SJCRH30 (cell line): ENCODE results near the gene NLRC5. TPM values are rescaled to one million over a fixed set of nuclear protein-coding genes. Genes with fewer than 3 reads are reported as not detected.
"Not testable (repeated sequence)": the region's sequence is repeated elsewhere in the genome, so short reads cannot be mapped to it uniquely, and the experiment has no call there.

Experiments used
- DNase-seq, 2 experiments: peaks; one replicate each; pipeline ENCODE4 v3.0.0-alpha.2; 2015 to 2020
- H3K27ac ChIP-seq: fragments of 250-450 bp; sonication (Bioruptor Pico); 2 replicates; pipeline ENCODE4 v1.5.1; 2020; ENCODE audit warnings: mild to moderate bottlenecking, moderate library complexity
- H3K27me3 ChIP-seq: fragments of 250-450 bp; sonication (Bioruptor Pico); 2 replicates; pipeline ENCODE4 v1.5.1; 2020; ENCODE audit warnings: mild to moderate bottlenecking, moderate library complexity
- H3K36me3 ChIP-seq: fragments of 250-450 bp; sonication (Bioruptor Pico); 2 replicates; pipeline ENCODE4 v1.5.1; 2020; ENCODE audit warnings: mild to moderate bottlenecking, moderate library complexity
- H3K4me1 ChIP-seq: fragments of 250-450 bp; sonication (Bioruptor Pico); 2 replicates; pipeline ENCODE4 v1.5.1; 2020; ENCODE audit warnings: mild to moderate bottlenecking, moderate library complexity
- H3K4me3 ChIP-seq: fragments of 250-450 bp; sonication (Bioruptor Pico); 2 replicates; pipeline ENCODE4 v1.5.1; 2020; ENCODE audit warnings: mild to moderate bottlenecking, moderate library complexity
- H3K9me3 ChIP-seq: fragments of 250-450 bp; sonication (Bioruptor Pico); replicated peaks from 2 replicates; pipeline ENCODE4 v1.5.1; 2020; ENCODE audit warnings: mild to moderate bottlenecking, moderate library complexity
- total RNA-seq: library from RNA; depleted of rRNA; stranded (reverse); fragments of >200 nt; shearing (Covaris generic); gene quantifications from 2 replicates; pipeline ENCODE4 v1.2.3, GENCODE V29; 2014

The NLRC5 gene
- total RNA-seq, 1 experiment from 2014 or later: 2.9 TPM

DNA sequence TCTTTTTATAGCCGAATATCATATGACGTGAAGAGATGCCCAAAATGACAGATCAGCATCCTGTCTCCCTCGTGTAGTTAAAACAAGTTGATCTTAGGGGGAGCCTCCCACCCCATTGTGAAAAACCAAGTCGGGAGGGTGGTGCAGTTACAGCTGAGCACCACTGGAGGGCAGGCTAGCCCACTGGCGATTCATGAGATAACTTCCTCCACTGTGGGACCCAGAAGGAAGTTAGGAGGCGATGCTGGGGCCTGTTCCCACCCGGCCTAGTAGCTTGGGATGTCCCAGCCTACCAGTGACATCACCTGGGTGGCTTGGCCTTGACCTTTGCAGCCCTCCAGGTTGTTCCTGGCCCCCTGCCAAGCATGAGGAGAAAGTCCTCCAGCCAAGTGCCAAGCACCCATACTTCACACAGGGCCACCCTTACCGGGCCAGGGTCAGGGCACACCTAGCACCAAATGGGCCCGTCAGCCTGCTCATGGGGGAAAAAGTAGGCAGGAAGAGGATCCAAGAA is 95.0 kb downstream of the NLRC5 start:
- Histone ChIP-seq H3K9me3 (no peaks in the 10 kb centered on the region), H3K4me1 (peaks cover 7% of the 10 kb centered on the region), H3K27me3 (peaks cover 3% of the 10 kb centered on the region; the same call in 1 of the 2 replicates), H3K27ac (no peak overlapping the region), H3K36me3 (no peaks in the 10 kb centered on the region), H3K4me3 (no peak overlapping the region)
- DNase-seq: peak; percentile 73 to 91

DNA sequence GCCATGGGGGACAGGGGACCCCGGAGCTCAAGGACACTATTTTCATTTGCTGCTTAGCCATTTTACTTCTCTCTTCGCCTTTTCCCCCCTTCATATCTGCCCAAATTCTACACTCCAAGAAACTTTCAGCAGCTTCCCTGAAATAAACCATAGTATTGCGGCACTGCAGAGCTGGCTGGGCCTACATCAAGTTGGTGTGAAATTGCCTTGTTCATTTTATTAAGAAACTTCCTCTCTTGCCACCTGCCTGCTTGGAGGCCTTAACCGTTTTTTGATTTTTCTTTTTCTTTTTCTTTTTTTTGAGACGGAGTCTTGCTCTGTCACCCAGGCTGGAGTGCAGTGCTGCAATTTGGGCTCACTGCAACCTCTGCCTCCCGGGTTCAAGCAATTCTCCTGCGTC is 95.6 kb downstream of the NLRC5 start:
- Histone ChIP-seq H3K4me3 (no peak overlapping the region), H3K36me3 (no peaks in the 10 kb centered on the region), H3K27me3 (no peaks in the 10 kb centered on the region; the same call in 1 of the 2 replicates), H3K9me3 (no peaks in the 10 kb centered on the region), H3K4me1 (peaks cover 12% of the 10 kb centered on the region), H3K27ac (no peak overlapping the region)
- DNase-seq: no peak

DNA sequence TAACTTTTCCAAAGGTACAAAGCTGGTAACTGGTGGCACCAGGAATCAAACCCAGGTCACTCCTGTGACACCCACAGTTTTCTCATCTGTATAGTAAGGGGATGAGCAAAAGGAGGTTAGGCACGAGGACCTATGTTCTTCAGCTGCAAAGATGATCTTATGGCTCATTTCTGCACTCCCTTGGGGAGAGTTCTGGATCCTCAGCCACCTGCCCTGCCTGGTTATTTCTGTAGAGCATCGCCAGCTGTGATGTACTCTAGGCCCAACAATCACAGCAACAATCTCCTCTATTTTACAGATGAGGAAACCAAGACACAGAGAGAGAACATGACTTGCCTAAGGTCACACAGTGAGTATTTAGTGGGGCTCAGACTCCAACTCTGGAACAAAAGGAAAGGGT is 97.6 kb downstream of the NLRC5 start:
- H3K4me1 ChIP-seq: peaks cover 18% of the 10 kb centered on the region
- no peaks in the 10 kb centered on the region for H3K36me3 ChIP-seq
- H3K9me3 ChIP-seq: no peaks in the 10 kb centered on the region
- DNase-seq: no peak
- no peak overlapping the region for H3K27ac ChIP-seq
- H3K4me3 ChIP-seq: no peak overlapping the region
- no peaks in the 10 kb centered on the region for H3K27me3 ChIP-seq

DNA sequence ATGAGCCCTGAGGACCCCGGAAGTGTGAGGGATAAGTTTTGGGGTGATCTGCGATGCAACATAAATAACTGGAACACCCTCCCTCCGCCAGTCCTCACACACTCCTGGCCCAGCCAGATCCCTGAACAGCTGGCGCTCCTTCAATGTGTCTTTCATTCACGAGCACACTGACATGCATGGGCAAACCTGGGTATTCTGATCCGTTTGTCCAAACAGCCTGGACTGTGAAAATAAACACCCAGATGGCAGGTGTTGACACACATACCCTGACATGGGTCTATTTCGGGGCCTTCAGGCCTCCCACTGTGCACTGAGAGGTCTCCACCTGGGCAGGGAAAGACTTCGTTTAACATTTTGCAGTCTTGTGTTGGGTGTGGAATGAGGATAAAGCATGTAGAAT is 100.0 kb downstream of the NLRC5 start:
- H3K4me1 ChIP-seq: peaks cover 20% of the 10 kb centered on the region
- no peak overlapping the region for H3K27ac ChIP-seq
- H3K4me3 ChIP-seq: no peak overlapping the region
- no peaks in the 10 kb centered on the region for H3K27me3 ChIP-seq
- H3K9me3 ChIP-seq: no peaks in the 10 kb centered on the region
- H3K36me3 ChIP-seq: no peaks in the 10 kb centered on the region
- peak; percentile 78 to 91 for DNase-seq

DNA sequence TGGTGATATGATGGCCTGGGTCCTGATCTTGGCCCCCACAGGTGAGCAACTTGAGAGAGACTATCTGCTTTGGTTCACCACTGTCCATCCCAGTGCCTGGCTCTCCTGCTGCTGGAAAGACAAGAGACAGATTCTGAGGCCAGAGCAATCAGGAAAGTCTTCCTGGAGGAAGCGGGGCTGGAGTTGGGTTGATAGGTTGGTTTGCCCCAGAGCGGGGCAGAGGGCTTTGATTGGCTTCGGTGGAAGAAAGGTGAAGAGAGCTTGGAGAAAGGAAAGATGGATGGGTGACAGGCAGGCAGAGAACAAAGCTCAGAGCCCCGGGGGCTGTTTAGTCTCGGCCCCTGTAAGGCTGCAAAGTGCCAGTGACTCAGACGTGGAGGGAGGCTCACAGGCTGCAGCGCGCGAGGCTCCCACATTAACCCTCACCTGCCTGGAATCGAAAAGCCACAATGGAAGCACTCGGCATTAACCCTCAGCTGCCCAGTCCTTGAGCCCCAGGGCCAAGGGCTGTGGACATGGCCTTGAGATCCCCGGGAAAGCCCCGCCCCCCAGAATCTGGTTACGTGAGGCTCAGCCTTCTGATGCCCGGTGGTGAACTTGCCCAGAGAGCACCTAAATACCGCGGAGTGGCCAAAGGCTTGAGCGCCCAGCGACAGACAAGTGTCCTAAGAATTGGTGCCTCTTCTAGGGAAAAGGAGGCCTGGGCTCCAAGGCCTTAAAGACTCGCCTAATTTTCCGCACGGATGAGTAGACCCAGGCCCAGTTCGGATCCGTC is 102.0 kb downstream of the NLRC5 start:
- Histone ChIP-seq H3K36me3 (no peaks in the 10 kb centered on the region), H3K27me3 (no peaks in the 10 kb centered on the region), H3K4me3 (peak overlapping the region; percentile 95), H3K4me1 (peaks cover 20% of the 10 kb centered on the region), H3K27ac (peak overlapping the region; percentile 57; the same call in 1 of the 2 replicates), H3K9me3 (no peaks in the 10 kb centered on the region)
- peak; percentile 90 to 93 for DNase-seq

DNA sequence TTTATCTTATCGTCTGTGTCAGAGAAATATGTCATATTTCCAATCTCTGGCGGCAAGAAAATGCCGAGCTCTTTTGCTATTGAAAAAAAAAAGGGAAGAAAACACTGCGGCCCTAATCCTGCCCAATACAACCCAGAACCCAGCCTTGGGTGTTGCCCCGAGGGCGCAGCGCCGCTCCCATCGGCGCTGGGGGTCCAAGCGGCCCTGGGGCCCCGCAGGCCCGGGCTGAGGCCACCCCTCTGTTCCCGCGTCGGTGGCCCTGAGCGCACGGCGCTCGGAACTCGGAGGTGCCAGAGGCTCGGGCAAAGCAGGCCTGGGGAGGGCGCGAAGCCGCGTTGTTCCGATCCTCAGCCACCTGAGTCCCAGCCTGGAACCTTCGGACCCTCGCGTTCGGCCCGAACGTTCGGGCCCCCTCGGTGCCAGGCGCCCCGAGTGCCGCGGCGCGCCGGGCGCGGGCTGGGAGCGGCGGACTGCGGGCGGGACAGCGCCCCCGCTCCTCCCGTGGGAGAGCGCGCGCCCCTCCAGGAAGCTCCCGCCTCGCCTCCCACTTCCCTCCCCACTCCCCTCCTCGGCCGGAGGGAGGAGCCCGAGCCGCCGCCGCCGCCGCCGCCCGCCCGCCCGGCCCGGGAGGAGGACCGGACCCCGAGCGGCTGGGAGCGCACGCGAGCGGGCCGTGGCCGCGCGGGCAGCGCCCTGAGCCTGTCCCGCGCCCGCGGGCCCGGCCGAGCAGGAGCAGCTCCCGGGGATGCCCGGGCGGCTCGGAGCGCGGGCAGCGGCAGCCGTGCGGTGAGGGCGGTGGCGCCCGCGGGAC is 102.8 kb downstream of the NLRC5 start, which contains the start of gene CPNE2:
TSS of gene CPNE2 (plus strand) at position 609 of the 811 bp plus-strand sequence. CDS start 18,160 bp downstream, outside the sequence.
- Histone ChIP-seq H3K4me1 (peaks cover 20% of the 10 kb centered on the region), H3K9me3 (no peaks in the 10 kb centered on the region), H3K36me3 (no peaks in the 10 kb centered on the region), H3K27me3 (no peaks in the 10 kb centered on the region), H3K27ac (peak within 1 kb of the TSS; percentile 57), H3K4me3 (peak within 1 kb of the TSS; percentile 95)
- peak; percentile 77 to 80 for DNase-seq

DNA sequence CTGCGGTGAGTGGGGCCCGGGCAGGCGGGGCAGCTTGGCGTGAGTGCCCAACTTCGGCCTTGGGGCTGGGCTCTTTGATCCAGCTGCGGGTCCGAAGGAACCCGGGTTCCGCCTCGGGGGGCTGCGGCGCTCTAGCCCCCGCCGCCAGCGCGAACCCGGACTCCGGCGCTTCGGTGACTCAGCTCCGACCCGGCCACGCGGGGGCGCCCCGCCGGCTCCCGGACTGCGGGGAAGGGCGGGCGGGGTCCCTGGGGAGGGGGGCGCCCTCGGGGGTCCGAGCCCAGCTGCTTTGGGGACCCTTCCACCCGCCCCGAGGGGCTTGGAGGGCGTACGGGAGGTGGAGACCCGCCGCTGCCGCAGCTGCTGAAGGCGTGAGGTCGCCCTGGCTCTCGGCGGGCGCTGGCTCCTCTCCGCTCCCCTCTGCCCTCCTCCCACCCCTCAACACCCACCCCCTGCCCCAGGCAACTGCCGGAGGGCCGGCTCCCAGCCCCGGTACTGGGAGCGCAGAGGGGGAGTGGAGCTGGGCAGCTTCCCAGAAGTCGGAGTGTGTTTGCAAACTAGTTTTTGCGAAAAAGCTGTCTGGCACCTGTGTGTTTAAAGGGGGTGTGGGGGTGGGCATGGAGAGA is 103.5 kb downstream of the NLRC5 start:
- Histone ChIP-seq H3K4me3 (peak overlapping the region; percentile 95), H3K27me3 (no peaks in the 10 kb centered on the region), H3K4me1 (peaks cover 20% of the 10 kb centered on the region), H3K36me3 (no peaks in the 10 kb centered on the region), H3K9me3 (no peaks in the 10 kb centered on the region), H3K27ac (peak overlapping the region; percentile 41; the same call in 1 of the 2 replicates)
- peak; percentile 67 to 74 for DNase-seq

DNA sequence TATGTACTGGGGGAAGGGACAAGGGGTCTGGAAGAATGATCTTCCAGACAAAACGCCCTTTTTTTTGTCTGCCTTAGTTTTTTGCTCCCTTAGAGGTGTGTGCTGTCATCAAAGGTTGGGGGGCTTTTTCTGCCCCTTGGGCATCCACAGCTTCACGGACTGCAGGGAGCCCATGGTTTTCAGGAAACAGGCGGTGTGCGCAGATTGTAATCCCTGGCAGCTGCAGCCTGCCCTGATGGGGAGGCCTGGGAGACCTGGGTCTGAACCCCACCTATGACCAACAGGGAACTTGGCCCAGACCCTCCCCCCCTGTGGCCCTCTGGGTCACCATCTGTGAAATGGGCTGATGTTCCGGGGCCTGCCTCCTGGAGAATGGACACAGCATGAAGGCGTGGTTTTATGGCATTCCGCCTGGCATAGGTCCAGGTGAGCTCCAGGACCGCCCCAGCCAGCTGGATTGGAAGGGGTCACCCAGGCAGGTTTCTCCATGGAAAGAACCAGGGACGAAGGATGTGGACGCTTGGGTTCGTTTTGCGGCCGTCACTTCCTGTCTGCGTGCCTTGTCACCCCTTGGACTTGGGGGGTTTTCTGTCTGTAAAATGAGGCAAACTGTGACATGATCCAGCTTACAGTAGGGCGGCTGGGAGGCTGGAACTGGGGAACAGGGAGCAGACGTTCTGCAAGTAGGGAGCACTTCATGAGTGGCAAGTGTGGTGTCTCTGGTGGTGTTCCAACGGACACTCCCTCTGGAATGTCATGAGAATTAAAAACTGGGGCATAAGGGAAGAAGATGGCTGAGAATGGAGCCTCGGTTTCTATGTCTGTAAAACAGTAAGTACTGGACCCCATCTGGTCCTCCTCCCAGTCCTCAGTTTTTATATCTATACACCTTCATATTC is 104.6 kb downstream of the NLRC5 start:
- peak overlapping the region; percentile 95 for H3K4me3 ChIP-seq
- H3K27me3 ChIP-seq: no peaks in the 10 kb centered on the region
- no peaks in the 10 kb centered on the region for H3K36me3 ChIP-seq
- no peak overlapping the region for H3K27ac ChIP-seq
- peaks cover 17% of the 10 kb centered on the region for H3K4me1 ChIP-seq
- no peaks in the 10 kb centered on the region for H3K9me3 ChIP-seq
- DNase-seq: peak in 1 of 2 experiments; percentile 33

DNA sequence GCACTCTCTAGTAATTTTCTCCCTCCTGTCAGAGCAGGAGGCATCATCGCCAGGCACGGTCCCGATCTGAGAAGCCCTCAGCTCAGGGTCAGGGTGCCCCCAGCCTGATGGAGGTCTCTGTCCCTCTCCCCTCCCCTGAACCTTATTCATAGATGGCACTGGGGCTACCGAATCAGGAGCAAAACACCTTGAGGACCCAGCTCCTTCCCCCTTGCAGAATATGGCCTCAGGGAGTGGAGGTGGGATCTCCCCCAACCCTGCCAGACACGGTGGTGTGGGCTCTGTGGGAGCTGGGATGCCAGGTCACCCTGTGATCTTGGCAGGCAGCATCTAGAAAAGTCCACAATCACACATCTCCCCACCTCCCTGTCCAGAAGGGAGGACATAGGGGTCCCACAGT is 105.6 kb downstream of the NLRC5 start:
- Histone ChIP-seq H3K4me3 (no peak overlapping the region), H3K9me3 (no peaks in the 10 kb centered on the region)

DNA sequence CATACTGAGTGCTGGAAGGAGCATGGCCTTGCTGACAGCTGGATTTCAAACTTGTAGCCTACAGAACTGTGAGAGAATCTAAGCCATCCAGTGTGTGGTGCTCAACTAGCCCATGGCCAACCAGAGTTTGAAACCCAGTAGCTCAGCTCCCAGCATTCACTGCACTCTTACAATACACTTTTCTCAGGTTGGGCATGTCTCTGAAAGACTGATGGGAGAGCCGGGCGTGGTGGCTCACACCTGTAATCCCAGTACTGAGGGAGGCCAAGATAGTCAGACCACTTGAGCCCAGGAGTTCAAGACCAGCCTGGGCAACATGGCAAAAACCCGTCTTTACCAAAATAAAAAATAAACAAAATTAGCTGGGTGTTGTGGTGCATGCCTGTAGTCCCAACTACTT is 106.8 kb downstream of the NLRC5 start:
- no peak for DNase-seq
- Histone ChIP-seq H3K4me3 (no peak overlapping the region), H3K36me3 (no peaks in the 10 kb centered on the region)

More for the DNA sequence above, 105.6 kb downstream of the NLRC5 start:
- Histone ChIP-seq H3K4me1 (peaks cover 8% of the 10 kb centered on the region; the same call in 1 of the 2 replicates), H3K36me3 (no peaks in the 10 kb centered on the region), H3K27me3 (no peaks in the 10 kb centered on the region), H3K27ac (no peak overlapping the region)
- no peak for DNase-seq

DNA sequence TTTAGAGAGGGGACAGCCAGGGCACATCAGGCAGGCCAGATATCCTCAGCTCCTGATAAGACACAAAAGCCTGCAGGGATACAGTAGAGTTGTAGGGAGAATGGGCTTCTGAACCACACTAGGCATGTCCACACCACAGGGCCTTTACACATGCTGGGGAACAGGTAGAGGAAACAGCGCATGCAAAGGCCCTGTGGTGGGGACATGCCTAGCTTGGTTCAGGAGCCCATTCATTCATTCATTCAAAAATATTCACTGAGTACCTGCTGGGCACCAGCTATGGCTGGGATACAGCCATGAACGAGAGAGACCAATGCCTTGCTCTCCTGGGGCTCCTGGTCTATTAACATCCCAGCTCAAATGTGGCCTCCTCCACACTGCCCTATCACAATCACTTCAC is 107.4 kb downstream of the NLRC5 start:
- Histone ChIP-seq H3K9me3 (no peaks in the 10 kb centered on the region), H3K4me3 (no peak overlapping the region), H3K27me3 (no peaks in the 10 kb centered on the region), H3K27ac (no peak overlapping the region), H3K36me3 (no peaks in the 10 kb centered on the region), H3K4me1 (0 out of 2 replicates have a peak, but pooled peaks cover 2% of the 10 kb centered on the region)
- no peak for DNase-seq

More for the DNA sequence above, 106.8 kb downstream of the NLRC5 start:
- H3K4me1 ChIP-seq: 0 out of 2 replicates have a peak, but pooled peaks cover 2% of the 10 kb centered on the region
- no peaks in the 10 kb centered on the region for H3K27me3 ChIP-seq
- H3K27ac ChIP-seq: no peak overlapping the region
- H3K9me3 ChIP-seq: no peaks in the 10 kb centered on the region

DNA sequence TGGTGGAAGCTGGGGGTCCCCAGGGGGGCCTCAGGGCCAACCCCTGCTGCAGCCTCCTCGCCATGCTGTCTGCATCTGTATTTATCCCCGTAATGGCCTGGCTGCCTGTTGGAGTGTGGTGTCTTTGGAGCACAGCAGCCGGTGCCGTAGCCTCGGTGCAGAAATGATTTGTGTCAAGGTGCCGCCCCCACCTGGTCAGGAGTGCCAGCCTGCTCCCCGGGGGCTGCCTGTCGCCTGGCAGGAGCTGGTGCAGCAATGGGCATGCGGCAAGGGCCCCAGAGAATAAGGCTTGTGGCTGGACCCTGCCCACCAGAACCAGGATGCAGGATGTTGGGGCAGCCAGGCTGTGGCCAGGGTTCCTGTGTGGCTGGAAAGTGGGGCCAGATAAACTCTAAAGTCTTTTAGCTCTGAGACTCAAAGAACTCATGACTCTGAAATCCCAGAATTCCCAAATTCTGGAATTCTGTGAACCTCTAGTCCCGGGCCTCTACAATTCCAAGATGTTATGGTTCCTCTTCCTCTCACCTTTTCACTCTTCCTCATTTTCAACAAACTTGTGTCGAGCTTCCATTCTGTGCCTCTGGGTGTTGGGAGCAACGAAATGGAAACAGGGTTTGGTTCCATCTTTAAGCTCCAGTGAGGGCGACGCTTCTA is 109.0 kb downstream of the NLRC5 start:
- H3K36me3 ChIP-seq: no peaks in the 10 kb centered on the region
- H3K9me3 ChIP-seq: no peaks in the 10 kb centered on the region
- no peak overlapping the region for H3K4me3 ChIP-seq
- no peak overlapping the region for H3K27ac ChIP-seq
- DNase-seq: no peak
- 0 out of 2 replicates have a peak, but pooled peaks cover 2% of the 10 kb centered on the region for H3K4me1 ChIP-seq
- no peaks in the 10 kb centered on the region for H3K27me3 ChIP-seq

DNA sequence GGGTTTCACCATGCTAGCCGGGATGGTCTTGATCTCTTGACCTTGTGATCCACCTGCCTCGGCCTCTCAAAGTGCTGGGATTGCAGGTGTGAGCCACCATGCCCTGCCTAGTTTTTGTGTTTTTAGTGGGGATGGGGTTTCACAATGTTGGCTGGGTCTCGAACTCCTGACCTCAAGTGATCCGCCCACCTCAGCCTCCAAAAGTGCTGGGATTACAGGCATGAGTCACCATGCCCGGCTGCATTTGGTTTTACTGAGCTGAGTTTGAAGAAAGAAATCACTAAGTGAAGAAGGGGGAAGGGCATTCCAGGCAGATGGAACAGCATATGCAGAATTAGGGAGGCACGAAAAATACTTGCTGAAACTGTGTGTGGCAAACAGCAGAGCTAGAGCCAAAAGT is 110.6 kb downstream of the NLRC5 start:
- not testable (repeated sequence) for H3K36me3 ChIP-seq, H3K4me3 ChIP-seq, H3K4me1 ChIP-seq, H3K9me3 ChIP-seq, H3K27ac ChIP-seq, H3K27me3 ChIP-seq
- DNase-seq: peak in 1 of 2 experiments; percentile 24
